B cell (primary cell): ENCODE data around the gene HIPK3. TPM values are rescaled to one million over a fixed set of nuclear protein-coding genes. Genes with fewer than 3 reads are reported as not detected.

Experiments used
- ATAC-seq: fragments of 200-7000 bp; cut with Tn5 transposase; one replicate; pipeline ENCODE4 v1.10.0; 2021; ENCODE audit warnings: low read depth, mild to moderate bottlenecking, moderate number of reproducible peaks, moderate library complexity
- CTCF ChIA-PET: fragments of 350-600 bp; sonication (Branson Sonifier 250); formaldehyde crosslinking; loops from one replicate; lab custom pipeline; 2021; ENCODE audit warnings: antibody characterized with exemption, inconsistent platforms; lab: Charles Lee
- POLR2A ChIA-PET: fragments of 350-600 bp; sonication (Branson Sonifier 250); formaldehyde crosslinking; loops from one replicate; lab custom pipeline; 2021; ENCODE audit warnings: antibody characterized with exemption; lab: Charles Lee
- DNase-seq: peaks from one replicate; pipeline ENCODE4 v3.0.0; 2013
- H2AFZ ChIP-seq: 2 replicates; pipeline ENCODE4 v1.6.1; 2012; ENCODE audit warnings: mild to moderate bottlenecking, low read depth, low read length; ENCODE audit not compliant: insufficient read depth, poor library complexity, severe bottlenecking
- H3K27ac ChIP-seq, 2 donors: 1 replicate in 1 of 2; 2 replicates in 1 of 2; pipeline ENCODE4 v1.5.1; 2012 to 2013; ENCODE audit warnings: low read length in 2 of 2, mild to moderate bottlenecking in 2 of 2, moderate library complexity in 1 of 2
- H3K27me3 ChIP-seq, 4 experiments: fragments of 200-600 bp in 1 of 4; sonication (generic) in 1 of 4; replicated peaks in 1 of 4; 1 replicate in 2 of 4; 2 replicates in 2 of 4; pipeline versions ENCODE4 v1.6.1 to v1.7.0; 2013 to 2016; ENCODE audit warnings: low read length in 3 of 4, mild to moderate bottlenecking in 2 of 4, mixed read lengths in 1 of 4, moderate library complexity in 1 of 4; ENCODE audit not compliant: insufficient read depth in 4 of 4, control insufficient read depth in 3 of 4; ENCODE audit errors: control extremely low read depth in 1 of 4
- H3K36me3 ChIP-seq, 2 experiments: replicated peaks in 1 of 2; 1 replicate in 1 of 2; 2 replicates in 1 of 2; pipeline versions ENCODE4 v1.6.1 to v1.7.1; 2013; ENCODE audit warnings: low read length in 1 of 2; ENCODE audit not compliant: insufficient read depth in 2 of 2, control insufficient read depth in 1 of 2; ENCODE audit errors: control extremely low read depth in 1 of 2, extremely low read depth in 1 of 2
- H3K4me1 ChIP-seq, 2 donors: fragments of 200-600 bp in 1 of 2; sonication (generic) in 1 of 2; 1 replicate in 1 of 2; 2 replicates in 1 of 2; pipeline versions ENCODE4 v1.5.1 to v1.6.1; 2013 to 2017; ENCODE audit warnings: low read length in 2 of 2; ENCODE audit not compliant: control insufficient read depth in 2 of 2, insufficient read depth in 2 of 2
- H3K4me2 ChIP-seq: replicated peaks from 2 replicates; pipeline ENCODE3; 2012; ENCODE audit warnings: mild to moderate bottlenecking, low read depth, low read length; ENCODE audit not compliant: poor library complexity, severe bottlenecking
- H3K4me3 ChIP-seq, 5 experiments: fragments of 200-600 bp in 1 of 5; sonication (generic) in 1 of 5; 1 replicate in 3 of 5; 2 replicates in 2 of 5; pipeline versions ENCODE4 v1.5.1 to v1.7.0; 2011 to 2016; ENCODE audit warnings: low read length in 4 of 5, mild to moderate bottlenecking in 4 of 5, low read depth in 2 of 5, control low read depth in 1 of 5, moderate library complexity in 1 of 5; ENCODE audit not compliant: insufficient read depth in 1 of 5; ENCODE audit errors: control extremely low read depth in 1 of 5, extremely low read depth in 1 of 5
- H3K79me2 ChIP-seq: fragments of 200-600 bp; sonication (generic); one replicate; pipeline ENCODE4 v1.6.0; 2016; ENCODE audit warnings: low read length; ENCODE audit not compliant: control insufficient read depth, insufficient read depth
- H3K9ac ChIP-seq: fragments of 200-600 bp; sonication (generic); 2 replicates; pipeline ENCODE4 v1.6.1; 2017; ENCODE audit warnings: mild to moderate bottlenecking, low read length, moderate library complexity
- H3K9me3 ChIP-seq, 3 donors: one replicate each; pipeline versions ENCODE4 v1.6.1 to v1.7.1; 2013; ENCODE audit warnings: low read length in 2 of 3; ENCODE audit not compliant: control insufficient read depth in 2 of 3, insufficient read depth in 1 of 3; ENCODE audit errors: control extremely low read depth in 1 of 3
- H4K20me1 ChIP-seq: 2 replicates; pipeline ENCODE4 v1.6.0; 2012; ENCODE audit warnings: mild to moderate bottlenecking, low read length; ENCODE audit not compliant: insufficient read depth, control insufficient read depth, poor library complexity, severe bottlenecking
- H3K27ac Mint-ChIP-seq: one replicate; pipeline ENCODE4 v1.8.0; 2021; ENCODE audit warnings: mixed read lengths
- H3K27me3 Mint-ChIP-seq: one replicate; pipeline ENCODE4 v1.8.0; 2021; ENCODE audit warnings: mixed read lengths
- H3K4me1 Mint-ChIP-seq: one replicate; pipeline ENCODE4 v1.8.0; 2021; ENCODE audit warnings: mixed read lengths
- H3K4me3 Mint-ChIP-seq: one replicate; pipeline ENCODE4 v1.8.0; 2021; ENCODE audit warnings: mixed read lengths
- H3K9me3 Mint-ChIP-seq: one replicate; pipeline ENCODE4 v1.8.0; 2022; ENCODE audit warnings: mixed read lengths; ENCODE audit not compliant: insufficient read depth
- EZH2 ChIP-seq: IDR thresholded peaks from 2 replicates; pipeline ENCODE4 v1.6.1; 2012; ENCODE audit warnings: borderline replicate concordance, low read depth, mild to moderate bottlenecking, moderate library complexity, low read length; ENCODE audit not compliant: insufficient read depth, poor library complexity, severe bottlenecking
- WGBS: methylation state at CpG from one replicate; pipeline ENCODE4 v1.1.5; 2013; ENCODE audit warnings: missing lambda C conversion rate; ENCODE audit not compliant: insufficient coverage; 5-methylcytosine and 5-hydroxymethylcytosine counted together
- intact Hi-C: fragments of 100-400 bp; cut with micrococcal nuclease; formaldehyde crosslinking; loops from one replicate; pipeline ENCODE4 v1.10.0; 2022
- polyA plus RNA-seq: library from polyadenylated mRNA; depleted of rRNA; stranded (reverse); fragments of >200 nt; gene quantifications from 2 replicates; pipeline ENCODE4 v1.2.3, GENCODE V29; 2012
- total RNA-seq, 2 donors: library from RNA; stranded (reverse); fragments of 120-200 nt in 1 of 2; gene quantifications; 1 replicate in 1 of 2; 2 replicates in 1 of 2; pipeline versions ENCODE4 v1.2.3 to v1.2.4, GENCODE V29; 2013 to 2022
- TF ChIP-seq, protein P1 (sequence below): fragments of 200-600 bp; IDR thresholded peaks from one replicate; pipeline ENCODE4 v1.8.0; 2022; ENCODE audit warnings: antibody characterized with exemption, mild to moderate bottlenecking

HIPK3 gene
- total and polyA plus RNA-seq, 2 donors (not counting 1 experiment from before 2014, with no cell fraction given) = 13.1 to 81.6 TPM

DNA sequence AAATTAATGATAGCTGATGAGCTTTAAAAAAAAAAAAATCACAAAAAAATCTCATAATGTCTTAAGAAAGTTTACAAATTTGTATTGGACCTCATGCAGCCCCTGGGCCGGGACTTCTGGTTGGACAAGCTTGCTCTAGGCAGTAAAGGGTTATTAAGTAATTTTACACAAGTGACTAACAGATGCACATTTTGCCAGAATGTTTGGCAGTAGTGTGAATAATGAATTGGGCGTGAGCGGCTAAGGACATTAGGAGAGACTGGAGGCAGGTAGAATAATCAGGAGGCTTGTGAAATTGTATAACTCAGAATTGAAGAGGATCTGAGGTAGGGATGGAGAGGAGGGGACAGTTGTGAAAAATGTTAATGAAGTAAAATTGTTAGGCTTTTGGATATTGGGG, 77.4 kb downstream of the HIPK3 start:
- Histone ChIP-seq H3K27ac (no peak overlapping the region), H4K20me1 (peaks cover 8% of the 10 kb centered on the region), H3K79me2 (peaks cover 38% of the 10 kb centered on the region), H3K4me1 (peaks cover 0 to 4% of the 10 kb centered on the region in 2 donors), H3K36me3 (peaks cover 5 to 15% of the 10 kb centered on the region in 2 experiments), H2AFZ (no peak overlapping the region), H3K4me2 (no peak overlapping the region), H3K4me3 (no peak overlapping the region), H3K9ac (no peak overlapping the region), H3K27me3 (no peaks in the 10 kb centered on the region), H3K9me3 (peaks cover 0 to 1% (median 0%) of the 10 kb centered on the region in 3 donors)
- TF ChIP-seq, protein P1, sequence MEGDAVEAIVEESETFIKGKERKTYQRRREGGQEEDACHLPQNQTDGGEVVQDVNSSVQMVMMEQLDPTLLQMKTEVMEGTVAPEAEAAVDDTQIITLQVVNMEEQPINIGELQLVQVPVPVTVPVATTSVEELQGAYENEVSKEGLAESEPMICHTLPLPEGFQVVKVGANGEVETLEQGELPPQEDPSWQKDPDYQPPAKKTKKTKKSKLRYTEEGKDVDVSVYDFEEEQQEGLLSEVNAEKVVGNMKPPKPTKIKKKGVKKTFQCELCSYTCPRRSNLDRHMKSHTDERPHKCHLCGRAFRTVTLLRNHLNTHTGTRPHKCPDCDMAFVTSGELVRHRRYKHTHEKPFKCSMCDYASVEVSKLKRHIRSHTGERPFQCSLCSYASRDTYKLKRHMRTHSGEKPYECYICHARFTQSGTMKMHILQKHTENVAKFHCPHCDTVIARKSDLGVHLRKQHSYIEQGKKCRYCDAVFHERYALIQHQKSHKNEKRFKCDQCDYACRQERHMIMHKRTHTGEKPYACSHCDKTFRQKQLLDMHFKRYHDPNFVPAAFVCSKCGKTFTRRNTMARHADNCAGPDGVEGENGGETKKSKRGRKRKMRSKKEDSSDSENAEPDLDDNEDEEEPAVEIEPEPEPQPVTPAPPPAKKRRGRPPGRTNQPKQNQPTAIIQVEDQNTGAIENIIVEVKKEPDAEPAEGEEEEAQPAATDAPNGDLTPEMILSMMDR = no peak
- no peak for TF ChIP-seq EZH2
- 98% methylated on average over 3 of the region's 3 CpGs for WGBS
- DNase-seq (no peak), ATAC-seq (no peak)
- peaks cover 9% of the 10 kb centered on the region for H3K4me1 Mint-ChIP-seq
- H3K27me3 Mint-ChIP-seq = no peaks in the 10 kb centered on the region
- no peak overlapping the region for H3K27ac Mint-ChIP-seq
- no peak overlapping the region for H3K4me3 Mint-ChIP-seq
- intact Hi-C loops = no loop called here
- ChIA-PET POLR2A (no interaction called here), CTCF (interaction anchor here (0.7 to 0.8 kb wide), 2 partner anchors 167 to 174 kb away, joined by 3 read pairs; no protein-coding TSS in a partner anchor)
- H3K9me3 Mint-ChIP-seq = no peaks in the 10 kb centered on the region

DNA sequence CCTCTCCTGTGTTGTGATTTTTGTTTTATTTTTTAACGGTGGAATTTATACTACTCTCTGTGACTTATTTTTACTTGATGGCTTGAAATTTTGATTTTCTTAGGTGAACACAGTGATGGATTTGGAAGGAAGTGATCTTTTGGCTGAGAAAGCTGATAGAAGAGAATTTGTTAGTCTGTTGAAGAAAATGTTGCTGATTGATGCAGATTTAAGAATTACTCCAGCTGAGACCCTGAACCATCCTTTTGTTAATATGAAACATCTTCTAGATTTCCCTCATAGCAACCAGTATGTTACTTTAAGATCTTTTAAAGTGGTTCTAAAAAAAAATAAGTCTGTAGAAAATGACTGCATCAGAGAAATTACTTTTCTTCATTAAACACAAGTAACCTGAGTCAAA, 82.1 kb downstream of the HIPK3 start:
- ChIA-PET POLR2A (no interaction called here), CTCF (no interaction called here)
- H3K9me3 Mint-ChIP-seq = no peaks in the 10 kb centered on the region
- DNase-seq (no peak), ATAC-seq (no peak)
- intact Hi-C loops = no loop called here
- H3K4me3 ChIP-seq = no peak overlapping the region
- no peak overlapping the region for H2AFZ ChIP-seq
- H3K4me3 Mint-ChIP-seq = no peak overlapping the region
- H3K4me1 Mint-ChIP-seq = no peaks in the 10 kb centered on the region
- H3K4me1 ChIP-seq = no peaks in the 10 kb centered on the region
- TF ChIP-seq, protein P1 = no peak
- no peak for TF ChIP-seq EZH2
- no peak overlapping the region for H3K27ac ChIP-seq
- peaks cover 0 to 1% (median 0%) of the 10 kb centered on the region in 3 donors for H3K9me3 ChIP-seq
- no peaks in the 10 kb centered on the region for H4K20me1 ChIP-seq
- peaks cover 9% of the 10 kb centered on the region for H3K79me2 ChIP-seq
- H3K4me2 ChIP-seq = no peak overlapping the region
- H3K36me3 ChIP-seq = peaks cover 7 to 46% of the 10 kb centered on the region in 2 experiments
- no peaks in the 10 kb centered on the region for H3K27me3 ChIP-seq
- no CpG with 5 or more reads among the region's 1 CpG for WGBS
- H3K27me3 Mint-ChIP-seq = no peaks in the 10 kb centered on the region
- H3K9ac ChIP-seq = no peak overlapping the region
- no peak overlapping the region for H3K27ac Mint-ChIP-seq
